ENCODE measurements around the gene ATP11A. TPM values are rescaled to one million over a fixed set of nuclear protein-coding genes. Genes with fewer than 3 reads are reported as not detected.
"Not testable (repeated sequence)": the region's sequence is repeated elsewhere in the genome, so short reads cannot be mapped to it uniquely, and the experiment has no call there.

The ATP11A gene
- total RNA-seq, 1 donor from 2014 or later: 191 TPM

GRCh38 chr13:112795277-112795676 lies 105.4 kb downstream of the ATP11A start:
- DNase-seq (ENCODE audit: low spot score): no peak

GRCh38 chr13:112796190-112796915 lies 106.5 kb downstream of the ATP11A start:
- DNase-seq (ENCODE audit: low spot score): no peak

GRCh38 chr13:112799394-112799793 lies 109.6 kb downstream of the ATP11A start:
- no peak for DNase-seq (ENCODE audit: low spot score)

DNA sequence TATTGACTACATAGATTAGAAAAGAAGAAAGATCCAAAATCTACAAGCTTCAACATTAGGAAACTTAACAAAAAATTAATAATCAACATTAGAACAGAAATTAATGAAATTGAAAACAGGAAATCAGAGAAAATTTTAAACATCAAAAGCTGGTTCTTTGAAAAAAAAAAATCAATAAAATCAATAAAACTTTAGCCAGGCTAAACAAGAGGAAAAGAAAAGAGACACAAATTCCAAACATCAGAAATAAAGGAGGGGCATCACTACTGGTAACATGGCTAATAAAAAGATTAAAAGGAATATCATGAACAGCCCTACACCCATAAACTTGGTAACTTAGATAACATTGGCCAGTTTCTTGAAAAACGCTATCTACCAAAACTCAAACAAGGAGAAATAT lies 110.2 kb downstream of the ATP11A start:
- no peak for DNase-seq (ENCODE audit: low spot score)

DNA sequence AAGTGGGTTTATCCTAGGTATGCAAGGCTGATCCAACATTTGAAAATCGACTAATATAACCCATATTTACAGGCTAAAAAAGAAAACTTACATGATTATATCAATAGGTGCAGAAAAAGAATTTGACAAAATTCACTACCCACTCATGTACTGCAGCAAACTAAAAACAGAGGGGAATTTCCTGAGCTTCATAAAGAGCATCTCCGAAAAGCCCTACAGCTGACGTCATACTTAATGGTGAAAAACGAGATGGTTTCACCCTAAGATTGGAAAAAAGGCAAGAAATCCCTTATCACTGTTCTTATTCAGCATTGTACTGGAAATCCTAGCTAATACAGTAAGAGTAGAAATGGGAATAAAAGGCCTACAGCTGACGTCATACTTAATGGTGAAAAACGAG lies 111.0 kb downstream of the ATP11A start:
- DNase-seq (ENCODE audit: low spot score): not testable (repeated sequence)

DNA sequence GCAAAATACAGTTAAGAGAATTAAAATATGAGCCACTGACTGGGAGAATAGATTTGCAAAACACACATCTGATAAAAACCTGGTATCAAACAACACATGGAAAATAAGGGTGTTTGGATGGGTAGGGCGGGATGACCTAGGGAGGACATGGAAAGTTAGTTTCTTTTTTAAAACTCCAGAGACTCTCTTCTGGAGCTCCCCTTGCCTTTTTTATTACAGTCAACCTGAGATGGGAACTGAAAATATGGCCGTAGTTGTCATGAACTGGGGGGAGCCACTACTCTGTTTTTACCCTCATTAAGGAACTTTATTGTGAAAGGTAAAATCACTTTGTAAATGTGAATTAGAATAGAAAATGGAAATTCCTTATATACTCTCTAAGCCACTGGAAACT lies 113.0 kb downstream of the ATP11A start:
- DNase-seq (ENCODE audit: low spot score): no peak

- no peak for DNase-seq (ENCODE audit: low spot score)
Measured at GRCh38 chr13:112803422-112803821, 113.6 kb downstream of the ATP11A start.

DNA sequence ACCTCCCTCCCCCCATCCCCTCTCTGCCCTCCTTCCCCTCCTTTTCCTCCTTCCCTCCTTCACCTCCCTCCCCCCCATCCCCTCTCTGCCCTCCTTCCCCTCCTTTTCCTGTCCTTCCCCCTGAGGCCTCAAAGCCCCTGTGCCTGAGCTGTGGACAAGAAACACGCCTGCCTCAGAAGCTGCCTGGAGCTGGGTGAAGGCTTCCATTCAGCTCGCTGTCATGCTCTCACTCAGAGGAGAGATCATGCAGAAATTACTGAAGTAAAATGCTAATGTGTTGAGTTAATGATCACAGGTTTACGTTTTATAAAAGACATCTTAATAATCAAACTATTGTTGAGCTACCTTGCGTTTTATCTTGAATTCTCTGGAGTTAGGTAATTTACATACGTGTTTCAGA lies 114.5 kb downstream of the ATP11A start:
- DNase-seq (ENCODE audit: low spot score): no peak

- no peak for DNase-seq (ENCODE audit: low spot score)
Measured at GRCh38 chr13:112806739-112807652, 117.2 kb downstream of the ATP11A start.

GRCh38 chr13:112807653-112808376 lies 118.0 kb downstream of the ATP11A start:
- no peak for DNase-seq (ENCODE audit: low spot score)

GRCh38 chr13:112808377-112809140 lies 118.7 kb downstream of the ATP11A start:
- no peak for DNase-seq (ENCODE audit: low spot score)

- no peak for DNase-seq (ENCODE audit: low spot score)
Measured at GRCh38 chr13:112809332-112810315, 119.8 kb downstream of the ATP11A start.

DNA sequence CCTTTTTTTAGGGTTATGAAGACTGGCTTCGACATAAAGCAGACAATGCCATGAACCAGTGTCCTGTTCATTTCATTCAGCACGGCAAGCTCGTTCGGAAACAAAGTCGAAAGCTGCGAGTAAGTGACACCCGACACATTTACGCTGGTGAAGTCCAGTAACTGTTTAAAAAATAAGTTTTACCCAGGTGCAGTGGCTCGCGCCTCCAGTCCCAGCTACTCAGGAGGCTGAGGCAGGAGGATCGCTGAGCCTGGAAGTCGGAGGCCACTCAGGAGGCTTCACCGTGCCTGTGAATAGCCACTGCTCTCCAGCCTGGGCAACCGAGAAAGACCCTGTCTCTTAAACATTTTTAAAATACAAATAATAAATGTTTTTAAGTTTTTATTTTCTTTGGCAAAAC lies 120.8 kb downstream of the ATP11A start:
- no peak for DNase-seq (ENCODE audit: low spot score)

GRCh38 chr13:112812306-112813055 lies 122.6 kb downstream of the ATP11A start:
- no peak for DNase-seq (ENCODE audit: low spot score)

DNA sequence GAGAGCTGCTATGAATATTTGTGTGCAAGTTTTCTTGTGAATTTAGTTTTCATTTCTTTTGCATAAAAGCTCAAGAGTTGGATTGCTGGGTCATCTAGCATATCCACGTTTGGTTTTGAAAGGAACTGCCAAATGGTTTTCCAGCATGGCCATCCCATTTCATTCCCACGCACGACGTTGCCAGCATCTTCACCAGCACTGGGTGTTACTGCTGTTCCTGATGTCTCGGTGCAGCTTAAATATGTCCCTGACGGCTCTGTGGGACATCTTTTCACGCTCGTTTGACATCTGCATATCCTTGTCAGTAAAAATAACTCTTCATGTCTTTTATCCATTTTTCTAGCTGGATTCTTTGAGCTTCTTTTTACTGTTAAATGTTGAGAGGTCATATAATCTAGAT lies 123.7 kb downstream of the ATP11A start:
- DNase-seq (ENCODE audit: low spot score): no peak

DNA sequence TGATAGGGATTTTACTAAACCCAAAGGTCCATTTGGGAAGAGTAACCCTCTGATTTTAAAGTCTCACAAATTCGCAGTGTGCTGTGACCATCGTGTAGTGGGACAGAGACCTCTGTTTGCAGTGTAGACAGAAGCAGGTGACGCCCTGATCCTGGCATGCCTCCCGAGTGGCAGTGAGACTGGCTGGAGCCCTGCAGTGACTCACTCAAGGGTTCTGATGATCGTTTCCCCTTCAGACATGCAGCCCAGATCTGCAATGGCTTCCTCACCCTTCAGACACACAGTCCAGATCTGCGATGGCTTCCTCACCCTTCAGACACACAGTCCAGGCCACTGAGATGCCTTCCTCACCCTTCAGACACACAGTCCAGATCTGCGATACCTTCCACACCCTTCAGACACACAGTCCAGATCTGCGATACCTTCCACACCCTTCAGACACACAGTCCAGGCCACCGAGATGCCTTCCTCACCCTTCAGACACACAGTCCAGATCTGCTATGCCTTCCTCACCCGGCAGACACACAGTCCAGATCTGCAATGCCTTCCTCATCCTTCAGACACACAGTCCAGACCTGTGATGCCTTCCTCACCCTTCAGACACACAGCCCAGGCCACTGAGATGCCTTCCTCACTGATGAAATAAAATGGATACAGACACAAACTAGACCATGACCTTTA lies 125.2 kb downstream of the ATP11A start:
- DNase-seq (ENCODE audit: low spot score): no peak

GRCh38 chr13:112815871-112816270 lies 126.0 kb downstream of the ATP11A start:
- DNase-seq (ENCODE audit: low spot score): no peak

DNA sequence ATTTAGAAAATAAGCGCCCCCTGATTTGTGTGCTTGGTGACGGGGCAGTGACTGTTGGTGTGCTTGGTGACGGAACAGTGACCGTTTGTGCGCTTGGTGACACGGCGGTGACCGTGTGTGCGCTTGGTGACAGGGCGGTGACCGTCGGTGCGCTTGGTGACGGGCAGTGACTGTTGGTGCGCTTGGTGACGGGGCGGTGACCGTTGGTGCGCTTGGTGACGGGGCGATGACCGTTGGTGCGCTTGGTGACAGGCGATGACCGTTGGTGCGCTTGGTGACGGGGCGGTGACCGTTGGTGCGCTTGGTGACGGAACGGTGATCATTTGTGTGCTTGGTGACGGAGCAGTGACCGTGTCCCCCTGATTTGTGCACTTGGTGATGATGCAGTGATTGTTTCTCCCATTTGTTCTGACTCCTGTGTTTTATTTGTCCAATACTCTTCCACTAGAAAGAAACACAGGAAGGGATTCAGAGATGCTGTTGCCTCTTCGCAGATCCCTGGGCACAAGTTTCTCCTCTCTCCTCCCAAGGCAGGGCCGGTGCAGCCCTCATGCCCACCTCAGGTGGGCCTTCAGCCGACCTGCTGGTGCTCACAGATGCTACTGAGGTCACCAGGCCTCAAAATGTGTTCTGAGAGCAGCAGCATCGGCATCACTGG lies 128.3 kb downstream of the ATP11A start:
- no peak for DNase-seq (ENCODE audit: low spot score)

GRCh38 chr13:112818698-112819045 lies 128.8 kb downstream of the ATP11A start:
- no peak for DNase-seq (ENCODE audit: low spot score)
